ENCODE measurements around the gene PTGER4.

The PTGER4 gene

GRCh38 chr5:40738502-40738901 is 58.8 kb downstream of the PTGER4 start:
- H3K27ac ChIP-seq, result no peak overlapping the region
- TF ChIP-seq CTCF (IDR thresholded peaks at IDR 0.05), result no peak
- TF ChIP-seq ZFX (IDR thresholded peaks at IDR 0.05; ENCODE audit: borderline replicate concordance), result no peak

Data from 22Rv1 (cell line).